Measurements from ENCODE around the gene KRT7. TPM values are rescaled to one million over a fixed set of nuclear protein-coding genes. Genes with fewer than 3 reads are reported as not detected.

KRT7 gene
- total and polyA plus RNA-seq, 7 experiments from 2014 or later, result 36.1 TPM; not detected in 6

DNA sequence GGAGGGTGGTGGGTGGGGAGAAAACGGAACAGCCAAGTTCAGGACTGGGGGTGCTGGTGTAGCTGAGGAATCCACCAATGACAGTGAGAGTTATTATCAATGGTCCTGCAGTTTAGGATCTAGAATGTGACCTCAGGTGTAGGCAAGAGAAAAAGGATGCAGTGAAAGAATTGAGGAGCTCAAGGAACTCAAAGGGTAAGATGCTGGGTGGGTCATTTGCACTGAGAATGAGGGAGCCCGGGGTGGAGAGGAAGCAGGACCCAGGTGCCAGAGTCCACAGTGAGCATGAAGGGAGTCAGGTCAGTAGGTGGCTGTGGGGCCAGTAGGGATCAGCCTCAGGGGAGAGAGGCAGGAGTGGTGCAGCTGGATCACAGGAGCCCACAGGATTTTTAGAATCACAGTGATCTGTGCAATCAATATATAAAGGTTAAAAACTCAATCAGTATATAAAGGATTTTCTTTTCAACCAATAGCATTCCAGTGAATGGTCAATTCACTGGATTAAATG, 3.2 kb upstream of the KRT7 start:
- Histone ChIP-seq H3K27me3 (ENCODE audit: control insufficient read depth in 2 of 2, insufficient read depth in 2 of 2, low read length in 2 of 2) (no peaks in the 10 kb centered on the region), H3K36me3 (ENCODE audit: control insufficient read depth in 2 of 3, insufficient read depth in 3 of 3, low read length in 3 of 3) (no peaks in the 10 kb centered on the region), H3K9me3 (ENCODE audit: control insufficient read depth in 2 of 3, low read length in 3 of 3) (no peaks in the 10 kb centered on the region), H3K4me1 (ENCODE audit: control insufficient read depth in 2 of 2, insufficient read depth in 2 of 2, low read length in 2 of 2) (no peaks in the 10 kb centered on the region), H3K4me3 (ENCODE audit: low read length) (no peak overlapping the region), H3K27ac (ENCODE audit: low read depth, low read length) (no peak overlapping the region)
- H3K9me3 Mint-ChIP-seq, result peaks cover 0 to 7% (median 0%) of the 10 kb centered on the region in 11 donors
- POLR2A ChIA-PET, result no interaction called here
- H3K4me1 Mint-ChIP-seq, result peaks cover 0 to 13% (median 0%) of the 10 kb centered on the region in 7 donors
- intact Hi-C loops (cut with micrococcal nuclease), result no loop called here
- H3K4me3 Mint-ChIP-seq, result no peak overlapping the region
- ATAC-seq (no peak), DNase-seq (no peak)
- H3K27me3 Mint-ChIP-seq, result peaks cover 42 to 81% (median 59%) of the 10 kb centered on the region in 5 donors
- H3K27ac Mint-ChIP-seq, result peak overlapping the region in 1 of 9 donors; percentile 56
- peaks cover 0 to 2% (median 0%) of the 10 kb centered on the region in 5 donors for H3K36me3 Mint-ChIP-seq
- CTCF ChIA-PET, result no interaction called here

GRCh38 chr12:52230364-52231281, 2.4 kb upstream of the KRT7 start:
- H3K27me3 Mint-ChIP-seq, result peaks cover 44 to 78% (median 65%) of the 10 kb centered on the region in 5 donors
- peaks cover 0 to 7% (median 0%) of the 10 kb centered on the region in 11 donors for H3K9me3 Mint-ChIP-seq

GRCh38 chr12:52231305-52232202, 1.5 kb upstream of the KRT7 start:
- Mint-ChIP-seq H3K27ac (no peak overlapping the region), H3K36me3 (peaks cover 0 to 2% (median 0%) of the 10 kb centered on the region in 5 donors), H3K4me1 (peaks cover 0 to 14% (median 0%) of the 10 kb centered on the region in 7 donors), H3K9me3 (peaks cover 0 to 6% (median 0%) of the 10 kb centered on the region in 11 donors), H3K27me3 (peaks cover 42 to 74% (median 66%) of the 10 kb centered on the region in 5 donors), H3K4me3 (no peak overlapping the region)
- Histone ChIP-seq H3K27ac (ENCODE audit: low read depth, low read length) (no peak overlapping the region), H3K36me3 (ENCODE audit: control insufficient read depth in 2 of 3, insufficient read depth in 3 of 3, low read length in 3 of 3) (no peaks in the 10 kb centered on the region), H3K4me1 (ENCODE audit: control insufficient read depth in 2 of 2, insufficient read depth in 2 of 2, low read length in 2 of 2) (no peaks in the 10 kb centered on the region), H3K27me3 (ENCODE audit: control insufficient read depth in 2 of 2, insufficient read depth in 2 of 2, low read length in 2 of 2) (no peaks in the 10 kb centered on the region), H3K4me3 (ENCODE audit: low read length) (no peak overlapping the region), H3K9me3 (ENCODE audit: control insufficient read depth in 2 of 3, low read length in 3 of 3) (no peaks in the 10 kb centered on the region)
- ChIA-PET POLR2A (no interaction called here), CTCF (interaction anchor here (0.6 kb wide), 1 partner anchor 533 kb away, joined by 4 read pairs; no protein-coding TSS in a partner anchor)
- no peak for DNase-seq
- intact Hi-C loops (cut with micrococcal nuclease), result no loop called here
- no peak for ATAC-seq

More at GRCh38 chr12:52230364-52231281, 2.4 kb upstream of the KRT7 start:
- ChIA-PET POLR2A (no interaction called here), CTCF (no interaction called here)
- H3K36me3 Mint-ChIP-seq, result peaks cover 0 to 2% (median 0%) of the 10 kb centered on the region in 5 donors
- intact Hi-C loops (cut with micrococcal nuclease), result no loop called here
- no peak overlapping the region for H3K27ac Mint-ChIP-seq
- Histone ChIP-seq H3K27me3 (ENCODE audit: control insufficient read depth in 2 of 2, insufficient read depth in 2 of 2, low read length in 2 of 2) (no peaks in the 10 kb centered on the region), H3K4me3 (ENCODE audit: low read length) (no peak overlapping the region), H3K4me1 (ENCODE audit: control insufficient read depth in 2 of 2, insufficient read depth in 2 of 2, low read length in 2 of 2) (no peaks in the 10 kb centered on the region), H3K27ac (ENCODE audit: low read depth, low read length) (no peak overlapping the region), H3K36me3 (ENCODE audit: control insufficient read depth in 2 of 3, insufficient read depth in 3 of 3, low read length in 3 of 3) (no peaks in the 10 kb centered on the region), H3K9me3 (ENCODE audit: control insufficient read depth in 2 of 3, low read length in 3 of 3) (no peaks in the 10 kb centered on the region)
- DNase-seq (no peak), ATAC-seq (no peak)
- H3K4me3 Mint-ChIP-seq, result no peak overlapping the region
- peaks cover 0 to 14% (median 0%) of the 10 kb centered on the region in 7 donors for H3K4me1 Mint-ChIP-seq

DNA sequence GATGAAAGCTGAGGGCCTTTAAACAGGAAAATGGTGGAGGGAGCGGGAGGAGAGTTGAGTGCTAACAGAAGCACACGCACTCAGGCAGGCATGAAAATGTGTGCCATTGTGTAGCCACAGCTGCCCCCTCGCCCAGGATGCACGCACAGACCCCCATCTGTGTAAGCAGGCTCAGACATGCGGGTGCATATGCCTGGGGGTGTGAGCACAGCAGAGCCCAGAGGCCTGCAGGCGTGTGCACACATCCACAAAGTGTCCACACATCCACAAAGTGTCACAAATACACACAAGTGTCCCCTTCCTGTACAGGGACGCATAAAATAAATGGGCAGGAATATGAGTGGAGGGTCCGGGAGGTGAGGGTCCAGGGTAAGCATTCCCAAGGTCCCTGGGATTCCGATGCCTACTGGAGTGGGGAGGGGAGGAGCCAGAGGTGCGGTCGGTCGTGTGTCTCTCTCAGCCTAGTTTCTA, 805 bp upstream of the KRT7 start:
- Histone ChIP-seq H3K4me1 (ENCODE audit: control insufficient read depth in 2 of 2, insufficient read depth in 2 of 2, low read length in 2 of 2) (no peaks in the 10 kb centered on the region), H3K9me3 (ENCODE audit: control insufficient read depth in 2 of 3, low read length in 3 of 3) (no peaks in the 10 kb centered on the region), H3K27ac (ENCODE audit: low read depth, low read length) (no peak overlapping the region), H3K27me3 (ENCODE audit: control insufficient read depth in 2 of 2, insufficient read depth in 2 of 2, low read length in 2 of 2) (no peaks in the 10 kb centered on the region), H3K4me3 (ENCODE audit: low read length) (no peak overlapping the region), H3K36me3 (ENCODE audit: control insufficient read depth in 2 of 3, insufficient read depth in 3 of 3, low read length in 3 of 3) (no peaks in the 10 kb centered on the region)
- Mint-ChIP-seq H3K4me3 (no peak overlapping the region), H3K27me3 (peaks cover 42 to 69% (median 66%) of the 10 kb centered on the region in 5 donors), H3K27ac (no peak overlapping the region), H3K4me1 (peaks cover 0 to 14% (median 0%) of the 10 kb centered on the region in 7 donors), H3K9me3 (peaks cover 0 to 6% (median 0%) of the 10 kb centered on the region in 11 donors), H3K36me3 (peaks cover 0 to 2% (median 0%) of the 10 kb centered on the region in 5 donors)
- ChIA-PET CTCF (interaction anchor here (0.6 kb wide), 1 partner anchor 533 kb away, joined by 4 read pairs; no protein-coding TSS in a partner anchor), POLR2A (no interaction called here)
- DNase-seq (no peak), ATAC-seq (no peak)
- intact Hi-C loops (cut with micrococcal nuclease), result no loop called here

DNA sequence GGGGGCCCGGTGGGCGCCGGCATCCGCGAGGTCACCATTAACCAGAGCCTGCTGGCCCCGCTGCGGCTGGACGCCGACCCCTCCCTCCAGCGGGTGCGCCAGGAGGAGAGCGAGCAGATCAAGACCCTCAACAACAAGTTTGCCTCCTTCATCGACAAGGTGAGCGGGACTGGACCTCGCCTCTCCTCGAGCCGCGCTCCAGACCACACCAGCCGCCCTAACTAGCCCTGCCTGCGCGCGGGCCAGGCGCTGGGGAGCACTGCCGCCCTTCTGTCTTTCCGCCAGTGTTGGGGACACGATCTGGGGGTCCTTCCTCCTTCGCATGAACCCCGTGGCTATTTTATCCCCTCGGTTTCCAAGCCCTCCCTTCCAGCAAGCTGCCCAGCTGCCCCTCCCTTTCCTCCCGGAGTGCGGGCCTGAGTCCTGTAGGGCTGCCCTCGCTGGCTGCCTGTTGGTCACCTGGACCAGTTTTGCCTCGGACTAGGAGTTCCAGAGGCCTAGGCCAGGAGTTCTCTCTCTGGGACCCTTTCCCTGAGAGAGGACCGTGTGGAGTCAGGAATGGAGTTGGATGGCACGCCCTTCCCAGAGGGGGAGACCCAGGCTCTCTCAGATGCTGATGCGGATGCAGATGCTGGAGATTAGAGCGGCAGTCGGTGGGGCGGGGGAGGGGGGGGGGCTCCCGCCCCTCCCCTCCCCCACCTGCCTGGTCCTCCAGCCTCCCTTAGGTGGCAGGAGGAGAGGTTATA, 592 bp downstream of the KRT7 start:
- Mint-ChIP-seq H3K9me3 (peaks cover 0 to 6% (median 0%) of the 10 kb centered on the region in 11 donors), H3K4me1 (peaks cover 0 to 11% (median 0%) of the 10 kb centered on the region in 7 donors), H3K27ac (no peak overlapping the region), H3K4me3 (peak overlapping the region in 2 of 10 donors; percentile 37 to 42), H3K27me3 (peaks cover 42 to 60% (median 57%) of the 10 kb centered on the region in 5 donors), H3K36me3 (peaks cover 0 to 2% (median 0%) of the 10 kb centered on the region in 5 donors)
- Histone ChIP-seq H3K36me3 (ENCODE audit: control insufficient read depth in 2 of 3, insufficient read depth in 3 of 3, low read length in 3 of 3) (no peaks in the 10 kb centered on the region), H3K4me1 (ENCODE audit: control insufficient read depth in 2 of 2, insufficient read depth in 2 of 2, low read length in 2 of 2) (no peaks in the 10 kb centered on the region), H3K9me3 (ENCODE audit: control insufficient read depth in 2 of 3, low read length in 3 of 3) (no peaks in the 10 kb centered on the region), H3K27ac (ENCODE audit: low read depth, low read length) (no peak overlapping the region), H3K4me3 (ENCODE audit: low read length) (no peak overlapping the region), H3K27me3 (ENCODE audit: control insufficient read depth in 2 of 2, insufficient read depth in 2 of 2, low read length in 2 of 2) (no peaks in the 10 kb centered on the region)
- intact Hi-C loops (cut with micrococcal nuclease), result no loop called here
- POLR2A ChIA-PET, result no interaction called here
- no peak for ATAC-seq
- CTCF ChIA-PET, result no interaction called here
- DNase-seq, result no peak

Measured in naive thymus-derived CD4-positive, alpha-beta T cell (primary cell).